ENCODE measurements around the gene DNAH2.

GRCh38 chr17:7710301-7710700 is 7.2 kb upstream of the DNAH2 start:
- TF ChIP-seq CTCF (conservative IDR thresholded peaks at IDR 0.05 in 1 of 2, IDR thresholded peaks at IDR 0.05 in 1 of 2; ENCODE audit: extremely low read depth in 1 of 2, insufficient read depth in 1 of 2, low read depth in 1 of 2, low read length in 2 of 2) (no peak), EZH2 (IDR thresholded peaks at IDR 0.05; ENCODE audit: borderline replicate concordance, low read length) (no peak)

Measured in mammary epithelial cell (primary cell).